Glomerular visceral epithelial cell (primary cell): ENCODE measurements around the gene MAST1.
"Not testable (repeated sequence)": the region's sequence is repeated elsewhere in the genome, so short reads cannot be mapped to it uniquely, and the experiment has no call there.

Experiments
- DNase-seq: peaks from one replicate; pipeline ENCODE4 v3.0.0-alpha.2; 2016; ENCODE audit errors: extremely low spot score

MAST1 gene

GRCh38 chr19:12891553-12892021 lies 53.3 kb downstream of the MAST1 start:
- DNase-seq, result peak; percentile 18

GRCh38 chr19:12893582-12893981 lies 55.3 kb downstream of the MAST1 start:
- no peak for DNase-seq

GRCh38 chr19:12896460-12896859 lies 58.1 kb downstream of the MAST1 start:
- DNase-seq, result no peak

- DNase-seq, result no peak
Measured at GRCh38 chr19:12899891-12900518, 61.7 kb downstream of the MAST1 start.

- DNase-seq, result no peak
Measured at GRCh38 chr19:12907166-12907565, 68.9 kb downstream of the MAST1 start.

- no peak for DNase-seq
Measured at GRCh38 chr19:12912571-12912970, 74.3 kb downstream of the MAST1 start.

- no peak for DNase-seq
Measured at GRCh38 chr19:12913011-12913561, 74.8 kb downstream of the MAST1 start.

GRCh38 chr19:12913851-12914690 lies 75.8 kb downstream of the MAST1 start:
- DNase-seq, result no peak

- not testable (repeated sequence) for DNase-seq
Measured at GRCh38 chr19:12915860-12916259, 77.5 kb downstream of the MAST1 start.

- DNase-seq, result no peak
Measured at GRCh38 chr19:12918253-12918652, 79.9 kb downstream of the MAST1 start.

GRCh38 chr19:12921047-12921446 lies 82.7 kb downstream of the MAST1 start:
- no peak for DNase-seq

- no peak for DNase-seq
Measured at GRCh38 chr19:12922959-12923358, 84.6 kb downstream of the MAST1 start.
